ENCODE data around the gene LRP1B.

- TF ChIP-seq, protein P1, sequence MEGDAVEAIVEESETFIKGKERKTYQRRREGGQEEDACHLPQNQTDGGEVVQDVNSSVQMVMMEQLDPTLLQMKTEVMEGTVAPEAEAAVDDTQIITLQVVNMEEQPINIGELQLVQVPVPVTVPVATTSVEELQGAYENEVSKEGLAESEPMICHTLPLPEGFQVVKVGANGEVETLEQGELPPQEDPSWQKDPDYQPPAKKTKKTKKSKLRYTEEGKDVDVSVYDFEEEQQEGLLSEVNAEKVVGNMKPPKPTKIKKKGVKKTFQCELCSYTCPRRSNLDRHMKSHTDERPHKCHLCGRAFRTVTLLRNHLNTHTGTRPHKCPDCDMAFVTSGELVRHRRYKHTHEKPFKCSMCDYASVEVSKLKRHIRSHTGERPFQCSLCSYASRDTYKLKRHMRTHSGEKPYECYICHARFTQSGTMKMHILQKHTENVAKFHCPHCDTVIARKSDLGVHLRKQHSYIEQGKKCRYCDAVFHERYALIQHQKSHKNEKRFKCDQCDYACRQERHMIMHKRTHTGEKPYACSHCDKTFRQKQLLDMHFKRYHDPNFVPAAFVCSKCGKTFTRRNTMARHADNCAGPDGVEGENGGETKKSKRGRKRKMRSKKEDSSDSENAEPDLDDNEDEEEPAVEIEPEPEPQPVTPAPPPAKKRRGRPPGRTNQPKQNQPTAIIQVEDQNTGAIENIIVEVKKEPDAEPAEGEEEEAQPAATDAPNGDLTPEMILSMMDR (IDR thresholded peaks at IDR 0.05), result no peak
- TF ChIP-seq CBX8 (IDR thresholded peaks at IDR 0.05) (no peak), PHF8 (IDR thresholded peaks at IDR 0.05; ENCODE audit: borderline replicate concordance, low read depth) (no peak)
These were observed 1563.1 kb downstream of the LRP1B start for GRCh38 chr2:140567734-140568133.

Data from A549 (cell line).